ENCODE measurements around the gene AOAH.
"Not testable (repeated sequence)": the region's sequence is repeated elsewhere in the genome, so short reads cannot be mapped to it uniquely, and the experiment has no call there.

Gene AOAH

GRCh38 chr7:36657036-36657660 lies 67.1 kb downstream of the AOAH start:
- DNase-seq (ENCODE audit: low read depth): no peak

GRCh38 chr7:36654436-36654835 lies 69.9 kb downstream of the AOAH start:
- DNase-seq (ENCODE audit: low read depth): no peak

GRCh38 chr7:36653663-36654355 lies 70.5 kb downstream of the AOAH start:
- no peak for DNase-seq (ENCODE audit: low read depth)

- DNase-seq (ENCODE audit: low read depth): peak; percentile 11
Observed at GRCh38 chr7:36653008-36653662, 71.2 kb downstream of the AOAH start.

GRCh38 chr7:36652431-36652830 lies 71.9 kb downstream of the AOAH start:
- no peak for DNase-seq (ENCODE audit: low read depth)

GRCh38 chr7:36651404-36651803 lies 72.9 kb downstream of the AOAH start:
- DNase-seq (ENCODE audit: low read depth): peak; percentile 17

GRCh38 chr7:36650766-36651312 lies 73.5 kb downstream of the AOAH start:
- DNase-seq (ENCODE audit: low read depth): no peak

GRCh38 chr7:36650320-36650719 lies 74.0 kb downstream of the AOAH start:
- no peak for DNase-seq (ENCODE audit: low read depth)

- DNase-seq (ENCODE audit: low read depth): not testable (repeated sequence)
Observed at GRCh38 chr7:36649319-36649718, 75.0 kb downstream of the AOAH start.

- DNase-seq (ENCODE audit: low read depth): no peak
Observed at GRCh38 chr7:36648441-36648840, 75.9 kb downstream of the AOAH start.

GRCh38 chr7:36644625-36645422 lies 79.5 kb downstream of the AOAH start:
- no peak for DNase-seq (ENCODE audit: low read depth)

GRCh38 chr7:36642414-36642813 lies 81.9 kb downstream of the AOAH start:
- DNase-seq (ENCODE audit: low read depth): no peak

- DNase-seq (ENCODE audit: low read depth): no peak
Observed at GRCh38 chr7:36642010-36642409, 82.3 kb downstream of the AOAH start.

GRCh38 chr7:36640682-36641081 lies 83.6 kb downstream of the AOAH start:
- DNase-seq (ENCODE audit: low read depth): no peak

- DNase-seq (ENCODE audit: low read depth): no peak
Observed at GRCh38 chr7:36639826-36640225, 84.5 kb downstream of the AOAH start.

GRCh38 chr7:36638586-36639263 lies 85.6 kb downstream of the AOAH start:
- DNase-seq (ENCODE audit: low read depth): no peak

GRCh38 chr7:36638140-36638539 lies 86.2 kb downstream of the AOAH start:
- no peak for DNase-seq (ENCODE audit: low read depth)

- no peak for DNase-seq (ENCODE audit: low read depth)
Observed at GRCh38 chr7:36637417-36637816, 86.9 kb downstream of the AOAH start.

GRCh38 chr7:36636126-36636525 lies 88.2 kb downstream of the AOAH start:
- DNase-seq (ENCODE audit: low read depth): no peak

- no peak for DNase-seq (ENCODE audit: low read depth)
Observed at GRCh38 chr7:36635091-36635490, 89.2 kb downstream of the AOAH start.

GRCh38 chr7:36633377-36633776 lies 90.9 kb downstream of the AOAH start:
- no peak for DNase-seq (ENCODE audit: low read depth)
